IPS DF 19.7 (cell line): Measurements from ENCODE around the gene SRRM5.
A peak's percentile ranks its signal among the peaks of the same experiment; 100 is the strongest.
"Not testable (repeated sequence)": the region's sequence is repeated elsewhere in the genome, so short reads cannot be mapped to it uniquely, and the experiment has no call there.

Experiments used
- DNase-seq: peaks from one replicate; pipeline ENCODE4 v3.0.0-alpha.2; 2013; ENCODE audit warnings: low read depth, low spot score

SRRM5 gene

DNA sequence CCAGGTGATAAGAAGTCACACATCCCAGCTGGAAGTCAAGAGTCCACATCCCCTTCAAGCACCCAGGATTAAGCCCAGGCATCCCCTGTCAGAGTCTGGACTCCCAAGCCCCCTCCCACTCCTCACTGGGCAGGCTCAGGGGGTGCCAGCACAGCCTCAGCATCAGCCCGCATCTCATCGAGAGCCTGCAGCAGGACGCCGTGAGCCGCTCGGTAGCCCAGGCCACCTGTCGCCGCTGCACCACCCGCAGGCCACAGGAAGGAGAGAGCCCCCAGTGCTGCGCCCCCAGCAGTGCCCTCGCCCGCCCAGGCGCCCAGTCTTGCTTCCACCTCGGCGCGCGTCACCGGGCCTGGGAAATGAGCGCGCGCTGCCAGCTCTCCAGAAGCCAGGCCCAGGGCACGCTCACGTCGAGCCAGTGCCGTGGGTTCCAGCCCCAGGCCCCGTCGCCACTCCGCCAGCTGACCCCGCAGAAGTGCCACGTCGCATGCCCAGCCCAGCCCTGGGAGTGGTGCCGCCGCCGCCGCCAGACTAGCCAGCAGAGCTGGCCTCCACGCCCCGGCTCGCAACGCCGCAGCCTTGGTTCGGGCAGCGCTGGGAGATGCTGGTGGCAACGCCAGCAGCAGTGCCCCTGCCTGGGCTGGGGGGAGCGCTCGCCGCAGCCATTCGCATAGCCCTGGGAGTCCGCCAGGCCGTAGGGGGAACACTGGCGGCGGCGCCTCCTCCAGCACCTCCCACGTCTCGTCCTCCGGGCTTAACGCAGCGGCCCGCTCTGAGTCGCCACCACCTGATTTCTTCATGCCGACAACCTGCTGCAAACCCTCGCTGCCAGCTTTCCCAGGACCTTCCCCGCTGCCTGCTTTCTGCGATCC is 19.8 kb upstream of the SRRM5 start:
- DNase-seq: no peak

- DNase-seq: no peak
Measured at GRCh38 chr19:43592800-43593350, 19.0 kb upstream of the SRRM5 start.

- no peak for DNase-seq
Measured at GRCh38 chr19:43594081-43594697, 17.7 kb upstream of the SRRM5 start.

DNA sequence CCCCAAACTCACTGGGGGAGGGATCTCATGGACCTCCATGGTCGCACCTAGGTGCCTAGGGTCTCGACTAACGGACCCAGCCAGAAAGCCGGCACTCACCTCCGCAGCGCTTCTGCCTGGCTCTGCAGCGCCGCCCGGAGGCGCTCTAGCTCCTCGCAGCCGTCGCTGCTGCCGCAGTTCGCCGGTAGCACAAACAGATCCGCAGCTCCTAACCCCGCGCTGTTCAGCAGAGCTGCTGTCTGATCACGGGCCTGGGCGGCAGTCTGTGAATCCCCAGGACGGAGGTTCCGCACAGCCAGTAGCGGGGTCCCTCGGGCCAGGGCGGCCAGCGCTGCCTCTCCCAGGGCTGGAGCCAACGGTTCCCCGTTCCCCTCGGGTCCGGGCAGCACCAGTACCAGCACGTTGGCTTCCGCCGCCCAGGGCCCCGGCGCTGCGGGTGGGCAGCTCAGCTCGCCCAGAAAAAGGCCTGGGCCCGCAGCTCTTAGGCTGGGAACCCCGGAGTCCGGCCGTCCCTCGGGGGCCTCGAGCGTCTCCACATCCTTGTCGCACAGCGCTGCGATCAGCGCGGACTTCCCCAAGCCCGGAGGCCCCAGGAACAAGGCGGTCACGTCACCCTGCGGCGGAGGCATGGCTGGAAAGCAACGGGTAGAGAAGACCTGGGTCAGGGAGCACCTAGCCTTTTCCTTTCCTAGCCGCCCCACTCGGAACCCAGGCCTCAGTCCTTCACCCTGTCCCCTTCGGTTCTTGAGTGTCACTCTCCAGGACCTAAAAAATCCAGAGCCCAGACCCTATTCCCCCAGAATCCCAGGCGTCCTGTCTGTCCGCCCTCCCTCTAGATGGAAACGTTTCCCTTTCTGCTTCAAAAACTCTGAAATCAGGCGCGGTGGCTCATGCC is 16.9 kb upstream of the SRRM5 start:
- peak; percentile 47 for DNase-seq

- DNase-seq: no peak
Measured at GRCh38 chr19:43595605-43595998, 16.3 kb upstream of the SRRM5 start.

- peak; percentile 90 for DNase-seq
Measured at GRCh38 chr19:43595999-43596841, 15.7 kb upstream of the SRRM5 start, which contains the start of the genes IRGQ and ZNF576. Gene IRGQ, minus strand, starts transcription at chr19:43596134. Its CDS starts 796 bp downstream, at chr19:43595338. Gene ZNF576, plus strand, starts transcription at chr19:43596595. Its CDS starts 514 bp downstream, at chr19:43597109.

DNA sequence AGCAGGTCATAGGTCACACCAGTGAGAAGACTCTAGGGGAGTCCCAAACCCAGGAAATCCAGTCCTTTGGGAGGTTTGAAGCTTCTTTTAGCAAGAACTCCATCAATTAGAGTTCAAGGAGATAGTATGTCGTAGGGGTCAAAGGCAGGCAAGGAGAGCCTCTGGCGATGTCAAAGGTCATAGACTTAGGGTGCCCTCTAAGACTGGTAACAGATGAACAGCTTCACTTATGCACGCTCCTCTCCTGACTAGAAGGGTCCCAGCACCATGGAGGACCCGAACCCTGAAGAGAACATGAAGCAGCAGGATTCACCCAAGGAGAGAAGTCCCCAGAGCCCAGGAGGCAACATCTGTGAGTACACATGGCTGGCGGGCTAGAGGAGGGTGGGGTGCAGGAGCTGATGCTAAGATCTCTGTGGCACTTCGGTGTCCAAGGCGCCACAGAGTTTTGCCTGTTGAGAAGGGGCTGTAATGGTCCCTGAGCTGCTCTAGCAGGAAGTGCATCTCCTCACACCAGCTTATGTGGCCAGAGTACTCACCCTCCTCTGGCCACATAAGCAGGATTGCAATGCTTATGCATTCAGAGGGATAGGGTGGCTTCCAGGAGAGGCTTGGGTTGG is 14.9 kb upstream of the SRRM5 start:
- no peak for DNase-seq

- no peak for DNase-seq
Measured at GRCh38 chr19:43597876-43598275, 14.0 kb upstream of the SRRM5 start.

GRCh38 chr19:43598445-43599240 is 13.2 kb upstream of the SRRM5 start:
- no peak for DNase-seq

- no peak for DNase-seq
Measured at GRCh38 chr19:43599635-43600295, 12.1 kb upstream of the SRRM5 start.

GRCh38 chr19:43600326-43600725 is 11.6 kb upstream of the SRRM5 start:
- DNase-seq: not testable (repeated sequence)

DNA sequence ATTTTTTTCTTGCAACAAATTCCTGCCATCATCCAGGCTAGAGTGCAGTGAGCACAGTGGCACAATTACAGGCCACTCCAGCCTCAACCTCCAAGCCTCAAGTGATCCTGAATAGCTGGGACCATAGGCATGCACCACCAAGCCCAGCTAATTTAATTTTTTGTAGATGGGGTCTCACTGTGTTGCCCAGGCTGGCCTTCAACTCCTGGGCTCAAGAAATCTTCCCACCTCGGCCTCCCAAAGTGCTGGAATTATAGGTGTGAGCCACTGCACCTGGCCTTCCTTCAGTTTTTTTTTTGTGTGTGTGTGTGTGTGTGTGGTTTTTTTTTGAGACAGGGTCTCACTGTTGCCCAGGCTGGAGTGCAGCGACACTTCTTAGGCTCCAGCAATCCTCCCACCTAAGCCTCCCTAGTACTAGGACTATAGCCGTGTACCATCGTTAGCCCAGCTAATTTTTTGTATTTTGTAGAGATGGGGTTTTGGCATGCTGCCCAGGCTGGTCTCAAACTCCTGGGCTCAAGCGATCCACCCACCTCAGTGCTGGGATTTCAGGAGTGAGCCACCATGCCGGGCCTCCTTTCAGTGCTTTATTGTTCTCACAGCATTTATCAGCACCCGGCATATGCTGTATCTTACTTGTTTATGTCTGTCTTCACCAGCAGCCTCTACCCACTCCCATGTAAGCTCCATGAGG is 5.9 kb upstream of the SRRM5 start:
- DNase-seq: no peak

GRCh38 chr19:43606569-43607229 is 5.2 kb upstream of the SRRM5 start:
- no peak for DNase-seq

DNA sequence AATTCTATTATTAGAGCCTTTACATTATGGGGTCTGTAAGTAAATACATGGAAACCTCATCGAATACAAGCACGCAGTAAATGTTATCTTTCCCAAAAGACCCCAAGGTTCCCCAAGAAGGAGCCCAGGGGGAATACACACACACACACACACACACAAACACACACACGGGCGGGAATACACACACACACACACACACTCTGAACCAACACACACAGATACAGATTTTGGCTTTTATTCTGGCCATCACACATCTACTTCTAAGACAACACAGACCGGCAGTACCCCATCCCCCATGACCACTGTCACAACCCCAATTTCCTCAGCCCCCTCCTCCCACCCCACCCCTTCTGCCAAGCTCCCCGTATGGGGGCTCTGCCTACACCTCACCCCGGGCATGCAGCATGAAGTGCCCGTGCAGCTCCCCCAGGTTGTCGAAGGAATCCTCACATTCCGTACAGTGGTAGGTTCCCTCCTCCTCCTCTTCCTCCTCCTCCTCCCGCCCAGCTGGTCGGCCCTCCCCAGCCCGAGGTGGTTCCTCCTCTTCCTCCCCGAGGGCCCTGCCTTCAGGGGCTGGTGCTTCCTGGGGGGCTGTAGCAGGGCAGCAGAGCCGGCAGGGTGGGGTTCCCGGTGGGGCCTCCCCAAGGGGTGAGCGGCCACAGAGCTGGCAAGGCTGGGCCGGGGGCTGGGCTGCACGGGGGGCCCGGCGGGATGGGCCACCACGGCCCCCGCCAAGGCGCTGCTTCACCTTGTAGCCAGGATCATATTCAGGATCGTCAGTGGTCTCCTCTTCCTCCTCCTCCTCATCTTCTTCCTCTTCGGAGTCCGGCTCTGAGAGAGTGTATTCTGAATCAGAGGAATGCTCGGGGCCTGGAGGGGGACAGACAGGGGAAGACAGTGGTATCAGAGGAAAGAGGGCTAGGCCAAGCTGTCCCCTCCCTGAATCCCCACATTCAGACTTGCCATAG is 4.4 kb upstream of the SRRM5 start:
- DNase-seq: no peak

DNA sequence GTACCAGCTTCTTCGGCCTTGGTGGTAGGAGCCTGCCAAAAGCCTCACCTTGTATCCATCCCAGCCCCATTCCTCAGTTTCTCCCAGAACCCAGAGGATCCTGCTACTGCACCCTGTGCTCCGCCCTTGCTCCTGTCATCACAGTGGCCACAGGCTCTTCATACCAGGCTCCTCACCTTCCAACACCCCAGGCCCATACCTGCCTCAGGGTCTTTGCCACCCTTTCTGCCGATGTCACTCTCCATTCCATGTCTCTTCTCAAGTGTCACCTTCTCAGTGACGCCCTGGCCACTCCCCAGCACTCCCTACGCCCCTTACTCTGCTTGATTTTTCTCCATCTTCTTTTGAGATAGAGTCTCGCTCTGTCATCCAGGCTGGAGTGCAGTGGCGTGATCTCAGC is 2.0 kb upstream of the SRRM5 start:
- no peak for DNase-seq

DNA sequence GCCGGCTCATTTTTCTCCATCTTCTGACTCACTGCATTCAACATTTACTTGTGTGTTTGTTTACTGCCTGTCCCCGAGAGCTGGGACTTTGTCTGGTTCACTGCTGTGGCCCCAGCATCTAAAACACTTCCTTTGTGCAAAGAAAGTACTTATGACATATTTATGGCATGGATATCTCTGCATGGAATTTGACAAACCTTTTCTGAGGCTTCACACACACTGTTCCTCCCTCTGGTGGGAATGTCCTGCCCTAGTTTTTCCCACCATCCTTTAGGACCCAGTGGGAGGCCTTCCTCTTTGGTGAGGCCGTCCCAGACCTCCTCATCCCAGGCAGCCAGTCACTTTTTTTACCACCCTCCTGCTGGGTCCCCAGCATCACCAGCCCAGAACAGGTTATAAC is 1.4 kb upstream of the SRRM5 start:
- DNase-seq: no peak

DNA sequence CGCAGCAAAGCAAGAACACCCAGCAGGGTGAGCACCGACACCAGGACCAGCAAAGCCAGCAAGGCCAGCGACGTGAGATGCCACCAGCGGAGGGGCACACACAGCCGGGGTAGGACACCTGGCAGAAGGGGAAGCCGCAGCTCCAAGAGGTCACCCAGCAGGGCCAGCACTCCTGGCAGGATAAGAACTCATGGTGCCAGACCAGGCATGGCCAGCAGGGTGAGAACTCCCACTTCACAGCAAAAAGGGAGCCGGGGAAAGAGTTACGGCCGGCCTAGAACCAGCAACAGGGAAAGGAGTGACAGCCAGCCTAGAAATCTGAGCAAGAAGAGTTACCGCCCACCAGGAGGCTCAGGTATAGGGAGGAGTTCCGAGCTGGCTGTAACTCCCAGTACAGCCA is 486 bp downstream of the SRRM5 start:
- DNase-seq: no peak
